Liver (tissue), 9 donors: Measurements from ENCODE around the gene INHBB. TPM values are rescaled to one million over a fixed set of nuclear protein-coding genes. Genes with fewer than 3 reads are reported as not detected.
A peak's percentile ranks its signal among the peaks of the same experiment; 100 is the strongest.

Experiments
- DNase-seq: peaks from one replicate; pipeline ENCODE4 v3.0.0-alpha.2; 2017; ENCODE audit warnings: low spot score
- H3K27ac ChIP-seq, 2 donors: one replicate each; pipeline ENCODE4 v1.7.0; 2013; ENCODE audit warnings: inconsistent platforms in 2 of 2, low read length in 2 of 2, control low read depth in 1 of 2, low read depth in 1 of 2, mild to moderate bottlenecking in 1 of 2
- H3K27me3 ChIP-seq, 4 donors: one replicate each; pipeline versions ENCODE4 v1.6.1 to v1.7.0; 2013; ENCODE audit warnings: low read length in 3 of 4, inconsistent platforms in 1 of 4, mild to moderate bottlenecking in 1 of 4, moderate library complexity in 1 of 4; ENCODE audit not compliant: control insufficient read depth in 4 of 4, insufficient read depth in 4 of 4
- H3K36me3 ChIP-seq, 4 donors: one replicate each; pipeline versions ENCODE4 v1.6.1 to v1.7.0; 2013; ENCODE audit warnings: low read length in 3 of 4, mild to moderate bottlenecking in 3 of 4, low read depth in 1 of 4, moderate library complexity in 1 of 4; ENCODE audit not compliant: control insufficient read depth in 4 of 4, insufficient read depth in 3 of 4
- H3K4me1 ChIP-seq, 4 donors: one replicate each; pipeline versions ENCODE4 v1.6.1 to v1.7.0; 2013; ENCODE audit warnings: low read length in 3 of 4, mild to moderate bottlenecking in 3 of 4, moderate library complexity in 1 of 4; ENCODE audit not compliant: control insufficient read depth in 4 of 4, insufficient read depth in 4 of 4
- H3K4me3 ChIP-seq, 3 donors: one replicate each; pipeline versions ENCODE4 v1.6.1 to v1.7.0; 2013; ENCODE audit warnings: low read length in 3 of 3, control low read depth in 1 of 3, low read depth in 1 of 3, mild to moderate bottlenecking in 1 of 3
- H3K9ac ChIP-seq, 2 donors: one replicate each; pipeline ENCODE4 v1.7.0; 2013; ENCODE audit warnings: low read length in 2 of 2, mild to moderate bottlenecking in 2 of 2, moderate library complexity in 2 of 2, control low read depth in 1 of 2, low read depth in 1 of 2
- H3K9me3 ChIP-seq, 4 donors: one replicate each; pipeline versions ENCODE4 v1.6.1 to v1.7.0; 2013; ENCODE audit warnings: low read length in 3 of 4; ENCODE audit not compliant: control insufficient read depth in 4 of 4
- CTCF ChIP-seq: fragments of 150-350 bp; IDR thresholded peaks from 2 replicates; pipeline ENCODE4 v1.5.1; 2017; ENCODE audit warnings: improper control_type of control experiment, low read depth, low read length; ENCODE audit not compliant: missing input control
- FOXA1 ChIP-seq: IDR thresholded peaks from 2 replicates; pipeline ENCODE4 v1.6.1; 2016; ENCODE audit warnings: antibody characterized with exemption
- FOXA2 ChIP-seq: IDR thresholded peaks from 2 replicates; pipeline ENCODE4 v1.6.1; 2016; ENCODE audit warnings: antibody characterized with exemption
- GABPA ChIP-seq, 2 donors: IDR thresholded peaks in 1 of 2; conservative IDR thresholded peaks in 1 of 2; 2 replicates each; pipeline ENCODE4 v1.6.1; 2016; ENCODE audit warnings: antibody characterized with exemption in 2 of 2, mild to moderate bottlenecking in 1 of 2, moderate library complexity in 1 of 2
- HNF4A ChIP-seq, 2 donors: conservative IDR thresholded peaks; 2 replicates each; pipeline ENCODE4 v1.6.1; 2016; ENCODE audit warnings: antibody characterized with exemption in 2 of 2, mild to moderate bottlenecking in 2 of 2
- JUND ChIP-seq, 2 donors: IDR thresholded peaks; 2 replicates each; pipeline ENCODE4 v1.6.1; 2016; ENCODE audit warnings: antibody characterized with exemption in 2 of 2
- NR2F2 ChIP-seq: IDR thresholded peaks from 2 replicates; pipeline ENCODE4 v1.6.1; 2016; ENCODE audit warnings: antibody characterized with exemption
- RAD21 ChIP-seq, 2 donors: IDR thresholded peaks; 2 replicates each; pipeline ENCODE4 v1.6.1; 2016; ENCODE audit warnings: antibody characterized with exemption in 2 of 2, mild to moderate bottlenecking in 2 of 2
- REST ChIP-seq: IDR thresholded peaks from 2 replicates; pipeline ENCODE4 v1.6.1; 2016; ENCODE audit warnings: antibody characterized with exemption, mild to moderate bottlenecking
- RXRA ChIP-seq, 2 donors: IDR thresholded peaks; 2 replicates each; pipeline ENCODE4 v1.6.1; 2017 to 2018; ENCODE audit warnings: antibody characterized with exemption in 2 of 2, mild to moderate bottlenecking in 1 of 2
- SP1 ChIP-seq: IDR thresholded peaks from 2 replicates; pipeline ENCODE4 v1.6.1; 2018; ENCODE audit warnings: antibody characterized with exemption, mild to moderate bottlenecking
- TAF1 ChIP-seq: conservative IDR thresholded peaks from 2 replicates; pipeline ENCODE4 v1.6.1; 2016; ENCODE audit warnings: antibody characterized with exemption, mild to moderate bottlenecking
- YY1 ChIP-seq: IDR thresholded peaks from 2 replicates; pipeline ENCODE4 v1.6.1; 2016; ENCODE audit warnings: antibody characterized with exemption, mild to moderate bottlenecking
- ZBTB33 ChIP-seq: IDR thresholded peaks from 2 replicates; pipeline ENCODE4 v1.6.1; 2016; ENCODE audit warnings: antibody characterized with exemption
- whole genome bisulfite sequencing: extraction: QIAGEN DNeasy Blood & Tissue Kit; methylation state at CpG from one replicate; pipeline ENCODE4 v1.1.7; 2013; 5-methylcytosine and 5-hydroxymethylcytosine counted together
- polyA plus RNA-seq, 2 donors: library from polyadenylated mRNA; stranded (reverse) in 1 of 2; unstranded in 1 of 2; fragments of 200-250 nt in 1 of 2; fragments of >200 nt in 1 of 2; fragmentation: Nextera tagmentation in 1 of 2; extraction: Ambion mirVana in 1 of 2; gene quantifications; one replicate each; pipeline versions ENCODE4 v1.2.1 to v1.2.3, GENCODE V29; 2013 to 2015
- total RNA-seq, 2 donors: library from RNA; depleted of rRNA; stranded (reverse); fragments of >200 nt; gene quantifications; one replicate each; pipeline ENCODE4 v1.2.3, GENCODE V29; 2014
- donor health status: healthy.
- donor health status: healthy.
- donor health status: healthy.
- donor health status: healthy.
- donor health status: healthy.

The INHBB gene
- total and polyA plus RNA-seq, 4 donors: 0.36 to 7.4 (median 2.1) TPM

GRCh38 chr2:120312076-120312475, 33.9 kb upstream of the INHBB start:
- H3K36me3 ChIP-seq: no peaks in the 10 kb centered on the region
- H3K9me3 ChIP-seq: no peaks in the 10 kb centered on the region
- H3K27ac ChIP-seq: no peak overlapping the region
- no peaks in the 10 kb centered on the region for H3K27me3 ChIP-seq
- peaks cover 0 to 15% (median 10%) of the 10 kb centered on the region in 4 donors for H3K4me1 ChIP-seq
- WGBS: 74% methylated on average over 6 of the region's 6 CpGs
- H3K9ac ChIP-seq: no peak overlapping the region
- no peak for TF ChIP-seq FOXA1
- TF ChIP-seq TAF1: no peak
- TF ChIP-seq NR2F2: no peak
- no peak for TF ChIP-seq ZBTB33
- TF ChIP-seq FOXA2: no peak
- TF ChIP-seq GABPA (IDR thresholded peaks at IDR 0.05 in 1 of 2, conservative IDR thresholded peaks at IDR 0.05 in 1 of 2): no peak
- TF ChIP-seq HNF4A (conservative IDR thresholded peaks at IDR 0.05): no peak
- no peak for TF ChIP-seq RAD21 (IDR thresholded peaks at IDR 0.05)
- no peak overlapping the region for H3K4me3 ChIP-seq
- DNase-seq: no peak

GRCh38 chr2:120312860-120313694, 32.9 kb upstream of the INHBB start:
- 6% methylated on average over 38 of the region's 38 CpGs for WGBS
- no peaks in the 10 kb centered on the region for H3K9me3 ChIP-seq
- no peaks in the 10 kb centered on the region for H3K36me3 ChIP-seq
- H3K27me3 ChIP-seq: no peaks in the 10 kb centered on the region
- peak overlapping the region; percentile 31 to 78 for H3K9ac ChIP-seq
- peak; percentile 70 for DNase-seq
- TF ChIP-seq JUND (IDR thresholded peaks at IDR 0.05): no peak
- peak; percentile 91 to 95 for TF ChIP-seq RAD21 (IDR thresholded peaks at IDR 0.05)
- TF ChIP-seq CTCF: peak; percentile 80
- peak; percentile 6 for TF ChIP-seq SP1
- TF ChIP-seq HNF4A (conservative IDR thresholded peaks at IDR 0.05): peak in 1 of 2 donors; percentile 16
- TF ChIP-seq FOXA1: no peak
- TF ChIP-seq YY1: no peak
- peak in 1 of 2 donors; percentile 39 for TF ChIP-seq RXRA (IDR thresholded peaks at IDR 0.05)
- no peak for TF ChIP-seq REST
- H3K4me3 ChIP-seq: peak overlapping the region; percentile 50 to 73 (median 67)
- H3K4me1 ChIP-seq: peaks cover 0 to 15% (median 10%) of the 10 kb centered on the region in 4 donors
- peak overlapping the region in 1 of 2 donors; percentile 23 for H3K27ac ChIP-seq
